ENCODE measurements around the gene GAS2.

The GAS2 gene

DNA sequence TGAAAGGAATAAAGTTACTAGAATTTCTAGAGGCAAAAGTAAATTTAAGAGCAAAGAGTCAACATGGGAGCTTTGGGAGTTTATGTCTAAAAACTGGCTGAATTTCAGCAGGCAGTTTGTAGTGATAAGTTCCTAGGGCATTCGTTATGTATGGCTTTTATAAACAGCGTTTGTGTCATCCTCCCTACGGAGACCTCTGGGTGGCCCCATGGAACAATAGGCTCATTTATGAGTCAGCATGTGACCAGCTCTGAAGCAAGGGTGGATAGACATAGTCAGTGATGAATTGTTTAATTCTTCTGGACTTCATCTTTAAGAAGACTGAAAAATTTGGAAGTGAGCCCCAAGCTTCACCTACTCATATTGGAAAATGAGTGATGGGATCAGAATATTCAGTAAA lies 126.1 kb downstream of the GAS2 start:
- no peak for DNase-seq

DNA sequence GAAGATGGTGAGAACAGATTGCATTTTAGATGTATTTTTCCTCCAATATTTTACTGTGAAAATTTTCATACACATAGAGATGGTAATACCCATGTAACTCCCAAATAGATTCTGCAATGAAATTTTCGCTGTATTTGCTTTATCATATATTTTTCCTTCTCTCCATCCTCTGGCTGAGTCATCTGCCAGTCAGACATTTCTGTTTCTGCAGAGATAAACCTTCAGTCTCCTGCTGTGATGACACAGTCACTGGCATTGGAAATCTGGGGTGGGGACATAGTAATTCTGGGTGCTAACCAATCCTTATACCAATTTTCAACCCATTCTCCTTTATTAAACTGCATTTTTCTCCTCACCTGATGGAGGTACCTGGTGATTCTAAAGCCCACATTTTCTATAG lies 129.5 kb downstream of the GAS2 start:
- no peak for DNase-seq

DNA sequence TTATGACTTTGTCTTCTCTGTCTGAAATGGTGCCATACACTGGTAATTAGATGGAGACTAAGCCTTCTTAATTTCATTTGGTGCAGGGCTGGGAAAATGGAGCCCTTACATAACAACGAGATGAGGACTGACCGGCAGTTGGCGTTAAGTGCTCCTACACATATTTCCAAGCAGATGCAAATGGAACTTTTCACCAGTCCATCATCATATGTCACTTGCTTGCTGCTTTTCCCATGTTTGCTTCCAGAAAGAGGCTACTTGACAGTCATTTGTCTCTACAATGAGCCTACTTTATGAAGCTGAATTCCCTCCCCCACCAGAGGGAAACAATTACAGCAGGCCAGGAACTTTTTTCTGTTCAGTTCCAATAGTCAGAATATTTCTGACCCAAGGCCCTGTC lies 130.6 kb downstream of the GAS2 start:
- no peak for DNase-seq

DNA sequence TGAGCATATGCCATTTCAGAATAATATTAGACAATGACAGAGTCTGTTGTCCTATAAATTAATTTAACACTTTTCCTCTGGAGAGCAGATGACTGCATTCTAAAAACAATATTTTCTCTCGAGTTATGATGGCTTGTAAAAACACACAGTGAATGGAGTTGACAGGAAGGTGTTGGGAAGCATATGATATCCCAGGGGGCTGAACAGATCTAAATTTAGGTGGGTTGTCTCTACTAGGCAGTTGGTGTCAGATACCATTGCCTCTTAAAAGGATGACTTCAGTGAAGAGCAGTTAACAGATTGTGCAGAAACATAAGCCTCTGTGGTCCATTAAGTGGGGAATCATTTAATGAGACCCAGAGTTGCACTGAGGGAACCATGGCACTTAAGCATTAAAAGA lies 132.5 kb downstream of the GAS2 start:
- no peak for DNase-seq

DNA sequence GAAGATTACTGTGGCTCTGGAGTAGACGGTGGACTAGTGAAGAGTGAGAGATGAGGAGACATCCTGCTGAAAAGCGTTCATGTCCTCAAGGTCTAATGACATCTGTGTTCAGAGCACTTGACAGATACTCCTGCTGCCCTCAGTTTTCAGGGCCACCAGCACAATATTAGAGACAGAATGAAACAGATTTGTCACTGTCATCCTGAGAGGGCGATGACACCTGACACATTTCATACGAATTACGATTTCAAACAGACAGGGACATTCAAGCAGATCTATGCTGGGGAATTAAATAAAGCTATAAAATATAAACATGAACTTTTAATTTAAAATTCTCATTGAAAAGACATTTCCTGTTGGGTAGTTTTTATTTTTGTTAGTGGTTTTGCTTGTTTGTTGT lies 134.1 kb downstream of the GAS2 start:
- DNase-seq = no peak

DNA sequence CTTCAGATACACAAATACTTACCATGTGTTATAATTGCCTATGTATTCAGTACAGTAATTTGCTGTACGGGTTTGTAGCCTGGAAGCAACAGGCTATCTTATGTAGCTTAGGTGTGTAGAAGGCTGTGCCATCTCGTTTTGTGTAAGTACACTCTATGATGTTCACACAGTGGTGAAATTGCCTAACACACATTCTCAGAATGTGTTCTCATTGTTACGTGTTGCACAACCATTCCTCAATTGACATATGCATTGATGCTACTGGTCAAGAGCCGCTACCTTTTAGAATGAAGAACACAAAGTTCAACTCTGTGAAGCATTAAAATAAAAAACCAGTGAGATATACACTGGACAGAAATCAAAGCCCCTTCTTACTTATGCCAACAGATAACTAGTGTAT lies 136.4 kb downstream of the GAS2 start:
- no peak for DNase-seq

DNA sequence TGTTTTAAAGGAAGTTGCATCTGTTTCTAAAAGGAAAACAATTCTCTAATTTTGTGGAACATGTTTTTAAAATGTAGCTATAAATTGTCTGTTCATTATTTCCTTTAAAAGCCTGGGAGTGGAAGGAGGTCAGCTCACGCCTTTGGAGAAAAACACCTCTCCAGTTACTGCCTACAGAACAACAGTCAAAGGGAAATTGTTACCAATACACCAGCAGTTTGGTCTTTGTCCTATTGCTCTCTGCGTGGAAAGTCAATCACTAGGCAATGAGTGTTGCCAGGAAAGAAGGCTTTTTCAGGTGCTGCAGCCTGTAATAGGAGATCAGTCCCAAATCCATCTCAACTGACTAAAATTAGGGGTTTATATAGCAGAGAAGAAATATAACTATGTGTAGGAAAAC lies 141.0 kb downstream of the GAS2 start:
- no peak for DNase-seq

DNA sequence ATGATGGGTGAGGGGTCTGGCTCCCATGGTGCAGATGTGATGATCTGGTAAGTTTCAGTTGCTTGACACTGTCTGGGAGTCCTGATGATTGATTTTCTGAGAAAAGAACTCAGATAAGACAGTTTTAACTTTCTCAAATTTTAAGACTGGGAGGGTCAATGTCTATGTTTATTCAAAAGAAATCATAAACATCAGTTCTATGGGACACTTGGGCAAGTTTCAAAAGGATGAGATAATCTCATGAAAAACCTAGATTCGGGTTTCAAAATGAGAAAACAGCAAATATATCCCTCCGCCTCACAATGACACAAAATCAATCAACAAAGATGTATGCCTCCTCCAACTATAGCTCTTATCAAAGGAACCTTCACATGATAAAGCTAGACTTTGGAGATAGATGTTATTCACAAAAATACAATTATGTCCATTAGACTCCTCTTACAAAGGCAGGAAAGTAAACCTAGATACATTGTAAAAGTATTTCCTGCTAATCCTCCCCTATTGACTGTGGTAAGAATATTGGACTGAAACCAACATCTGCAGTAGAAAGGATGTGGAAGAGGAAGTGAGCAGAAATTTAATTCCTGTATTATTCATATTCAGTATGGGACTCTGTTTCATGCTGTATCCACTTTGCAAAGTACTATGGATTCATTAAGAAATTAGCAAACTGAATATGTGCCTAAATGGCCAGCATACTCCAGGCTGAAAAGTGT lies 141.6 kb downstream of the GAS2 start:
- DNase-seq = no peak

DNA sequence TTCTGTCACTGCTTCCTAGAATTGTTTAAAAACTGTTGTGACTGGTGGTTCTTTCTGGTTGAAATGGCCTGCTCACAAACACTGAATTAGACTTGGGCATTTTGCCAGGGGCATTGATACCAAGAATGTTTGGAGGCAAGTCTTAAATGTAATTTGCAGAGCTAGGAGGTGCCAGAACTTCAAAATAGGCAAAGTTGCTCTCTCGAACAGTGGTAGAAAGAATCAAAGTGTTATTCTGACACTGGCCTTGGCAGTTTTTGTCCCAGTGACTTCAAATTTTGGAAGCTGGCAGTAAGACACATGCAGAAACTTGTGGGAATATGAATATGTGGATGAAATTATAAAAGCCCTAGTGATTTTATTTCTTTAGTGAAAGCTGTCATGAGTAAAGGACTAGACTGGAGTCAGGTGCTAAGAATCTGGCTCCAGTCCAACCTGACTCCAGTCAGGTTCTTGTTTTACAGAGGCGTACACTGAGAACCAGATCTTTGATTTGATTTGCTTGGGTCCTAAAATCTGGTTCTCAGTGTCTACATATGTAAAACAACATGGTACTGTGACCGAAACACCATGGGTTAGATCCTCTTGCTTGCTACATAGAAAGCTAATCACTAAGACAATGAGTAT lies 142.3 kb downstream of the GAS2 start:
- no peak for DNase-seq

DNA sequence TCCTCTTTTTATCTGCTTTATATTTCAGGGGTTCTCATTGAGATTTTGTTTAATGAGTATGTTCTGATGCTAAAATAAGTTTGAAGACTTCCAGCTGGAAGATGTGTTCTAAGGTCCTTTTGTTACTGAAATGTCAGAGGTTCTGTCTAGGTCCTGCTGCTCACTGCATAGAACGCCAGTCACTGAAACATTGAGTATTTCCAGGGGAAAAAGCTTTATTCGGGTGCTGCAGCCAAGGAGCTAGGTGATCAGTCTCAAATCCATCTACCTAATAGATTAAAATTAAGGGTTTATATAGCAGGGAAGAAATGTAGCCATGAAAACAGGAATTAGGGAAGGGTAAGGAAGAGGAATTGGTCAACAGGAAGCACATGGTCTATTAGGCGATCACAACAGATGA lies 143.5 kb downstream of the GAS2 start:
- no peak for DNase-seq

DNA sequence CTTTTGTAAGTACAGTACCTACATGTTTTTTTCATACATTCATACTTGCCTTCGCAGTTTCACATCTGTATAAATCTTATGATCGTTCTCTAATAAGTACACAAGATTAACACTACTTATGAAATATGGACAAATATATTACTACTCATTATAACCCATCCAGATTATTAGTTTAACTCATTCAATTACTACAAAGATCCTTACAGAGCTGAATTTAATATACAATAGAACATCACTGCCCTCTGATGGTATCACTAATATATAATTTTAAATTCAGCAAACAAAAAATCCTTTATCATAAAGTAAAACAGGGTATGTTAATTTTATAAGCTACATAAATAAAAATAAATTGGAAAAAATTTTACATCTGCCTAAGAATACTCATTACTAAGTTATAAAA lies 155.8 kb downstream of the GAS2 start:
- DNase-seq = no peak

DNA sequence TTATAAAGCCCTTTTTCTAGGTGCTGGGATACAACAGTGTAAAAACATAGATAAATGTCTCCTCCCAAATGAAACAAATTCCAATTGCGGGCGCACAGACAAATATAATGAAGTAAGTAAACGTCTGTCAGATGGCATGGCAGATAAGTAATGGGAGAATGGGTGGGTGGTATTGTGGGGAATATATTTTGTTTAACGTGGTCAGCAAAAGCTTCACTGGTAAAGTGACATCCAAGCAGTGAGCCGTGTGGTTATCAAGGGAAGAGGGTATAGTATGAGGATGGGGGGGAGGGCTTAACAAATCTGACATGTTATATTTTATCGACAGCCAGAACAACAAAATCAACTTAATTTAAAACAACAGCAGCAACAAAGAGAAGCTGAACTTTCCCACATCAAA lies 162.0 kb downstream of the GAS2 start:
- DNase-seq = no peak

DNA sequence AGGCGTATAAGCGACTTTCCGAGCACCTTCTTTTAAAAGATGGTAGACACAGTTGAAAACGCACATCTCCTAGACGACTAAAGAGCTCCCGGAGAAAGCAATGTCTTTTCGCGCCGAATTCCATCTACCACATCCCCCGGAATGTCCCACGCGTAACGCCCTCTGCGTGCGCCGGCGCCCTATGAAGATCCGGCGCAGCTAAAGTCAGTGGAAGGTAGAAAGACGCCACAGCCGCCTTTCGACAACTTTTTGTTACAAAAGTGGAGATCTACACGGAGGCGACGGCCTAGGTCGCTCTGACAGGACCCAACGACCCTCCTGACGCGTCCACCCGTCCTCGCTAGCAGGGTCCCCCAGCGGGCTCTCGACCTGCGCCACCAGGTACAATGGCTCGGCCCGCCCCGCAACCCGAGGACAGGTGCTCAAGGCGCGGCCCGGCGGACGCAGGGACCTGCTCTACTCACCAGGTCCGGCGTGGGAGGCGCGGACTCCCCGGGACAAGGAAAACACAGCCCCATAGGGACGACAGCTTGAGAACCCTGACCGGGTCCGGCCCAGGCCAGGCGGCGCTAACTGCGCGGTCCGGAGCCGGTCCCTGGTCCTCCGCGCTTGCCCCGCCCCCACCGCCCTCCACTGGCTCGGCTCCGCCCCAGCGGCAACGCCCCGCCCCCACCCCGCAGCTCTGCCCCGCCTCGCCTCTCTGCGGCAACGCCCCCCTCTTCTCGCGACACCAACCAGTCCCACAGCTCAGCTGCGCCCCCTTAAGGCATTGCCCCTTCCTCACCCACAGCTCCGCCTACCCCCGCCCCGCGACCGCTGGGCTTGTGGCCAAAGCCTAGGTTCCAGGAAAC lies 163.0 kb downstream of the GAS2 start, which contains the start of gene SVIP:
SVIP (minus strand) TSS at position 571 of the 851 bp plus-strand sequence; CDS start at position 518, 53 bp downstream.
- DNase-seq = peak; percentile 95

DNA sequence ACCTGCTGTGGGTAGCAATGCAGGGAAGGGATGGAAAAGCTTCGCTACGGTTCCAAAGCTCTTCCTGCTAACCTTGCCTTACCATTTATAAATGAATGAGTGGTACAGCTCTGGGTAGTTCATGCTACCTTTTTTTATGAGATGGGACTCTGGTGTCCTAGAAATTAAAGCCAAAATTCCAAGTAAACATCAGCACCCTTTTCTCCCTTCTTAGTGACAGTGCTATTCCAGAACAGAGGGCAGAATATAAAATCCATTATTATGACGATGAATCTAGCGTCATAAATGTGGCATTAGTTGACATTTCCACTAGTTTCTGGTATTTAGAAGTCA lies 163.6 kb downstream of the GAS2 start:
- no peak for DNase-seq

DNA sequence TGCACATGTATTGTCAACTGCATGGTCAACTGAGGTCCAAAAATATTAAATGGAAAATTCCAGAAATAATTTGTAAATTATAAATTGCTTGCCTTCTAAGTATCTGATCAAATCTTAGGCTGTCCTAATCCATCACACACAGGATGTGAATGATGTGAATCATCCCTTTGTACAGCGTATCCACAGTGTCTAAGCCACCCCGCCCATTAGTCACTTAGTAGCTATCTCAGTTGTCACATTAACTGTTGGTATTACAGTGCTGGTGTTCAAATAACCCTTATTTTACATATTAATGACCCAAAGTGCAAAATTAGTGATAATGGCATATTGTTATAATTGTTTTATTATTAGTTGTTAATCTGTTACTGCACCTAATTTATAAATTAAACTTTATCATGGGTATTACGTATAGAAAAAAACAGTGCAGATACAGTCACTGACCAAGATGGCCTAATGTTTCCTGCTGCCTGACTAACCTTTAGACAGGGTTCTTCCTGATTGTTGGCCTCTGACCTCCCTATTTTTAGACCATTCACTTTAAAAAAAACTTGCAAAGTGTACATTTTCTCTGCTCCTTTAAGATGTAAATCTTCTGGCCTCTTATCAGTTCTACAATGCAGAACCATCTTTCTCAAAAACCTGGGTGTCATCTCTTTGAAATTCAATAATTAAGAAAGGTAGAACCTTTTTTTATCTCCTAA lies 166.1 kb downstream of the GAS2 start:
- DNase-seq = no peak

DNA sequence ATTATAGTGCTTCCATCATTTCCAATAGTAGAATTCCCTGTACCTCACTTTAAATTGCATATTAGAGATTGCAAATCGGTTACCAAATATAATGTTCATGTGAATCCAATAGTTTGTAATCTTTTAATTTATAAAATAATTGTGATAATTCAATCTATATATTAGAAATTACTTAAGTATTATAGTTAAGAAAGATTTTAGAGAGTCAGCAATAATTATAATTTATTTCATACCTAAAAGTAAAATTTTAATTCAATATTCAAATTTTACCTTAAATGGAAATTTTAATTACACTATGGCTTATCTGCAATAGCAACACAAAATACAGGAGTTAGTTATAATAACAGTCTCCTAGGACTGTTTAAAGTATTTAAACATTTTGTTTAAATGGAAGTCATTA lies 180.3 kb downstream of the GAS2 start:
- DNase-seq = no peak

DNA sequence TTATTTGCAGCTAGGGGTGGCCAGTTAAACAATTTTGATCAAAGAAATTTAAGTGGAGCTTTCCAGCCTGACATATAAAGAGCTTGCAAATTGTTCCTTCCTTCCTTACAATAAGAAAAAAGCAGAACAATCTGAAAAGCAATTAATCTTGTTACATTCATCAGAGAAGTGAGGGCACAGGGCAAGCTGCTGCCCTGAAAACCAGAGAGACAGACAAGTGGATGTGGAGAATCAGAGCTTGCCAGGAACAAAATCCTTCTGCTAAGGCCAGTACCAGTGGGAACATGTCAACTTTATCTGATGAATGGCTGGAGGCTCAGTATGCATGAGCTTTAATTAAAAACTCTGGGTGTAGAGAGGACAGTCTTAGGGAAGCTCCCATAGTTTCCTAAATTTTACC lies 185.1 kb downstream of the GAS2 start:
- no peak for DNase-seq

DNA sequence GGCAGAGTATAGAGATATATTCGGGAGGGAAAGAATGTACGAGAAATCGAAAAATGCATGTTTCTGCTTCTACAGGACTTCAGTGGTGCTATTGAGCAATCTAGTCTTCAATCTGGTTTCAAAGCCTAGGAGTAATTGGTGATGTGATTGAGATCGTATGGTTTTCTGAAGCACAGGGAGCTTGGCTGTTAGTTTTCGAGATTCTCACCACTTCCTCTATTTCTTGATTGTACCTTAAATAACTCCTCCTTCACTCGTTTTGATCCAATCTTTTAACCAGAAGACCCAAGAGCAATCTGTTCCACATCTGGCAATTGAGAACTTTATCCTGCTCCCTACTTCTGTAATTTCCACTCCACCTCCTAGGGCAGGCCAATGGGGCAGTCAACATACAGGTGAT lies 193.3 kb downstream of the GAS2 start:
- DNase-seq = no peak

DNA sequence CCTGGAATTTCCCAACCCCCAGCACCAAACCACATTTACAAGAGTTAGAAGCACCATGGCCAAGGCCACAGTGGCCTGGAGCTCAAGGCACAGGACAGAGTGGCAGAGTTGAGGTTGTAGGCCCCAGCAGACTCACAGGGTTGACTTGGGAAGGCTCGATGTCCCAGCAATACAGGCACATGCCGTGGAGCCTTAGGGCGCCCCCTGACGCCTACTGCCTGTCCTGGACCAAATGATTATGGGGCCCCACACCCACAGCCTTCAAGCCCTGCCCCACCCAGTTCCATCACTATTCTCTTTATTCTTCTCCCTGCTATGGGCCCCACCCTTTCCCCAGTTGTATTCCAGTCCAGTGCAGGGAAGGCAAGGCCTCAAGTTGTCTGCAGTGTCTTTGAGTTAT lies 193.8 kb downstream of the GAS2 start, which contains the start of gene CCDC179:
CCDC179 (minus strand) TSS at position 234 of the 400 bp plus-strand sequence; CDS start at position 181, 53 bp downstream.
- DNase-seq = no peak
